GM19025 (cell line): ENCODE data around the gene RYR3.
"Not testable (repeated sequence)": the region's sequence is repeated elsewhere in the genome, so short reads cannot be mapped to it uniquely, and the experiment has no call there.

Source experiments
- ATAC-seq: cut with Tn5 transposase; IDR thresholded peaks from one replicate; pipeline ENCODE4 v1.9.1; 2021; ENCODE audit warnings: mild to moderate bottlenecking, low read depth, moderate library complexity; ENCODE audit not compliant: unreplicated experiment

The RYR3 gene

GRCh38 chr15:33561407-33561806 lies 250.6 kb downstream of the RYR3 start:
- no peak for ATAC-seq

- ATAC-seq = no peak
Observed at GRCh38 chr15:33561967-33562366, 251.2 kb downstream of the RYR3 start.

DNA sequence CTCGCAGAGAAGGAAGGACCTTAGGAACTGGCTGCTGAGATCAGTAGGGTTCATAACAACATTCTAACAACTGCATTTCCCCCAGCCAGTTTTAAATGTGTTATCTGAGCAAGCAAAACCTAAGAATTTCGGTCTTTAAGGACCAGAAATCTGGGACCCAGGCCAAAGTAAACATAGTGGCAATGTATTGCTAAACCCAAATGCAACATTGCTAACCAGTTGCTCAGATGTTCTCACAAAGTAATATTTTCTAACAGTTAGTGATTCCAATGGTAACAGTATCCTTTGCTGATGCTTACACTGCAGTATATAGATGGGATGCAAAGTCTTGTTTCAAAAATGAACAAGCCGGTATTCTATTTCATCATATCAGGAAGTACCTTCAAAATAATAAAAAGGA lies 254.3 kb downstream of the RYR3 start:
- no peak for ATAC-seq

DNA sequence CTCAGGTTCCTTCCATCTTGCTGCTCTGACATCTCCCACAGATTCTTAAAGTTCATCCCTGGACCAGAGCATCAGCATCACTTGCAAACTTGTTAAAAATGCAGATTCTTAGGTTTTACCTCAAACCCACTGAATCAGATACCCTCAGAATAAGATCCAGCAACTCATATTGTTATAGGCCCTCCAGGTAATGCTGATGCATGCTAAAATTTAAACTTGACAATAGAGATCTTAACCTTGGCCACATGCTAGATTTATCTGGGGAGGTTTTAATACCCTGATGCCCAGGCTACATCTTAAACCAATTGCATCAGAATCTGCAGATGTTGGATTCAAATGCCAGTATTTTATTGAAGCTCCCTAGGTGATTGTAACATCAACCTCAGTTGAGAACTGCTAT lies 256.9 kb downstream of the RYR3 start:
- ATAC-seq = no peak

GRCh38 chr15:33569036-33569435 lies 258.3 kb downstream of the RYR3 start:
- ATAC-seq = no peak

DNA sequence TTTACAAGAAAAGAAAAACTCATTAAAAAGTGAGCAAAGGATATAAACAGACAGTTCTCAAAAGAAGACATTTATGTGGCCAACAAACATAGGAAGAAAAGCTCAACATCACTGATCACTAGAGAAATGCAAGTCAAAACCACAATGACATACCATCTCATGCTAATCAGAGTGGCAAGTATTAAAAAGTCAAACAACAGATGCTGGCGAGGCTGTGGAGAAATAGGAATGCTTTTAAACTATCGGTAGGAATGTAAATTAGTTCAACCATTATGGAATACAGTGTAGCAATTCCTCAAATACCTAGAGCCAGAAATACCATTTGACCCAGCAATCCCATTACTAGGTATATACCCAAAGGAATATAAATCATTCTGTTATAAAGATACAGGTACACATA lies 267.1 kb downstream of the RYR3 start:
- ATAC-seq = not testable (repeated sequence)

GRCh38 chr15:33580526-33580925 lies 269.8 kb downstream of the RYR3 start:
- ATAC-seq = no peak

GRCh38 chr15:33581032-33581431 lies 270.3 kb downstream of the RYR3 start:
- ATAC-seq = no peak

DNA sequence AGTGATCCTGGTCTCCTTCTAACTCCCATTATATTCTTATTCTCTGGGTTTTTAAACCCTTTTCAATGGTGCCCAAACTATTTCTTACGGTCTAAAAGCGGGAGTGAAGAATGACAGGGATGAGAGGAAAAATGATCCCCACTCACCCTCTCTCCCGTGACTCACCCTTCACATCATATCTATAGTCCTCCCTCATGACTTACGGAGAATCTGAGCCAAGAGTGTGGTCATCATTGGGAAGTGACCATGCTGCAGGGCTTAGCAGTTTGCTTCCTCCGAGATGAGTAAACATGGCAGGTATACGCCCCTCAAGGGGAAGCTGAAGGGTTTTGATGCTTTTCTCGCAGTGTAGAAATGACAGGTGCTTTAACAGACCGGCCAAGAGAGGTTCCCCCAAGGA lies 274.0 kb downstream of the RYR3 start:
- ATAC-seq = no peak

GRCh38 chr15:33586786-33587697 lies 276.3 kb downstream of the RYR3 start:
- no peak for ATAC-seq

DNA sequence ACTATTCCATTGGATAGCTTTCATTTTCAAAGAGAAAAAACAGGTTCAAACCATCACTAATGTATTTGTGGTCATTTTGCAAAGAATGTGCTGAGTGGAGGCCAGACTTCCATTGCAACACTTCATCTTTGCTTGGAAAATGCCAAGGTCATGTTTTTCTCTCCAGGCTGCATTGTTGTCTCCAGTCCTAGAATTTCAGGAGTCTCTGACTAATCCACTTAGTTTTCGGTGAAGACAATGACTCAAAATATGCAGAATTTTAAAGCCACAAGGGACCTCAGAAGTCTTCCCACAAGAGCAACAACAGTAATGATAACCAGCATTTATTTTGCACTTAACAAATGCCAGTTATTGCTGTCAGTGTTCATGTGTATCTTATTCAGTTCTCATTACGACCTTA lies 277.0 kb downstream of the RYR3 start:
- ATAC-seq = no peak

DNA sequence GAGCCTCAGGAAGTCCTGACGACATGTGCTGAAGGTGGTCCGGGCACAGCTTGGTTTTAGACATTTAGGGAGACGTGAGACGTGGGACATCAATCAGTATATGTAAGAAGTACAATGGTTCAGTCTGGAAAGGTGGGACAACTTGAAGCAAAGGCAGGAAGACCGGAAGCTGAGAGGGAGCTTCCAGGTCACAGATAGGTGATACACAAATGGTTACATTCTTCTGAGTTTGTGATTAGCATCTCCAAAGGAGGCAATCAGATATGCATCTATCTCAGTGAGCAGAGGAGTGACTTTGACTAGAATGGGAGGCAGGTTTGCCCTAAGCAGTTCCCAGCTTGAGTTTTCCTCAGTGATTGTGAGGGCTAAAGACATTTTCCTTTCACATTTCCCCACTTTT lies 282.1 kb downstream of the RYR3 start:
- ATAC-seq = no peak

- ATAC-seq = not testable (repeated sequence)
Observed at GRCh38 chr15:33598382-33598781, 287.6 kb downstream of the RYR3 start.

DNA sequence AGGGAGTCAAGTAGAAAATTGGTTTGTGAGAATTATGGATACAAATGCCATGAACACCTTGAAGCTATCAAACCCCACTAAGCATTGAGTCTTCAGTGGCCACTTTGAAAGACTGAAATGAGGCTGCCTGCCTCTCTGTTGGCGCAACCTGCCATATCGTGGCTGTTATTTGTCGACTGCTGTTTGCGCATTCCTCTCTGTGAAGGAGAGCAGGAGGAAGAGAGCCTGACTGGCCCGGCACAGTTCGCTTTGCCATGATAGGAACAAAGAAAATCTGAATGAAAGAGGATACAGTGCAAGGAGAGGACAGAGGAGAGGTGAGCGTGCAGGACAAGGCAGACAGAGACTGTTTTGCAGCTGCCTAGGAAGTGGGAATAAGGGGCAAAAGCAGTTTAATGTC lies 289.4 kb downstream of the RYR3 start:
- ATAC-seq = no peak

DNA sequence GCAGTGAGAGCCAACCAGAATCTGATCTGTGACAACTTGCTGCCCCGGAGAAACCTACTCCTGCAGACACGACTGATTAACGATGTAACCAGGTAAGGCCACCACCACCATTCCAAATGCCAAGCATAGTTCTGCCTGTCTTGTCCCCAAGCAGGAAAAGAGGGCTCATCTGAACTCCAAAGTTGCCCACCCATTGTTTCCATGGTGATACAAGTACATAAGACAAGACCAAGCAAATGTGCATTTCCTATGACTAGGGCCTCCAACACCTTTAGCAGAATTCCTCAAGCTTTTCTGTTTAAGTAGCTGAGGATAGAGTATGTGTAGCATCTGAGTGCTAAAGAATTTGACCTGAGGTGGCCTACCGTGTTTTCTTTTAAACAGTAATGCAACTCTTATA lies 290.7 kb downstream of the RYR3 start:
- no peak for ATAC-seq

DNA sequence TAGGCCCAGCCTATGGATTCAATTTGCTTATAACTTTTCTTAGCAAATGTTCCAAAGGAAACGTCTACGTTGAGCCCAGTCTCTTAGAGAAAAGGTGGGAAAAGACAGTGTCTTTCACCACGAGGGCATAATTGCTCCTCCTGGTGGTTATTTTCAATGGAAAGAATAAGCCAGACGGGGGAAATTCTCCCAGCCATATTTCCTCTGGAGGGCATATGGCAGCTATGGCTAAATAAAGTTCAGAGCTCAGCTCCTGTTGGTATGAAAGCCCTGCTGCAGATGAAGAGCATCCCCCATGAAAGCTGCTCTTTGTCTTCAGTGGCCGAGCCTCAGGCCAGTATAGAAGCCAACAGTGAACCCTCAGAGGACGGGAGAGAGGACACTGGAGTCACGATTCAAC lies 297.9 kb downstream of the RYR3 start:
- no peak for ATAC-seq

DNA sequence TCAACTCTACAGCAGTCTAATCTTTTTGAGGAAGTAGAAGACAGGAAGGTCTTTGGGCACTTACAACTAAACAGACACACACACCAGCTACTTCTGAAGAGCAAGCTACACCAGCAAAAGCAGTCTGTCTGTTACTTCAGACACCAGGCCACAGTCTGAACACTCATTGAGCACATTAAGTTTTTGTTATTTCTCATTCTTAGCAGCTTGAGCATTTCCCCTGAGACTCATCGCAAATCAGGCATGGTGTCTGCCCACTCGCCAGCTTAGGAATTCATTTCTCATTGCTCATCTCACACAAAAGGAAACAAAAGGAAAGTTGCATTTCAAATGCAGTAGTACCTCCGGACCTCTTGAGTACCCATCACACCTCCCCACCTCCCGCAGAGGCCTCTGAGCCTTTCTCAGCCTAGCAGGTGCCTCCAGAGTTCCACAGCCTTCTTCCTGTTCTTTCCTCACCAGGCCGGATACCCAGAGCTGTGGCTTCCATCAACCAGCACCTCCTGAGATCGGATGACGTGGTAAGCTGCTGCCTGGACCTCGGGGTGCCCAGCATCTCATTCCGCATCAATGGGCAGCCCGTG lies 302.0 kb downstream of the RYR3 start:
- ATAC-seq = no peak

GRCh38 chr15:33616475-33616874 lies 305.7 kb downstream of the RYR3 start:
- ATAC-seq = no peak

DNA sequence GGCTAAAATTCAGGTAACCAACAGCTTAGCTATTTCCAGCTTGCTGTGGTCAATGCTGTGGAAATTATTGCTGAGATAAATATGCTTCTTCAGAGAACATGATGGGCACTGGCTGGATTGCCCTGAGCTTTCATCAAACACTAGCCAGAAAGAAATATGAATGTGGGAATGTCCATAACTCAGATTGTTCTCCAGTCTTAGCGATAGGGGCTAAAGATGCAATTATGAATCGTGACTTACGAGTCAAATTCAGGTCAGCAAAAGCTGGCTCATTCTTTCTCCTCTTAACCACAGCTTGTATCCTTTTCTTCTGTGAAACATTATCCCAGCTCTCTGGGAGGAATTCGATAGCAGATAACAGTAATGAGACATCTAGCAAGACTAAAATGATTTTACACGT lies 307.6 kb downstream of the RYR3 start:
- no peak for ATAC-seq

DNA sequence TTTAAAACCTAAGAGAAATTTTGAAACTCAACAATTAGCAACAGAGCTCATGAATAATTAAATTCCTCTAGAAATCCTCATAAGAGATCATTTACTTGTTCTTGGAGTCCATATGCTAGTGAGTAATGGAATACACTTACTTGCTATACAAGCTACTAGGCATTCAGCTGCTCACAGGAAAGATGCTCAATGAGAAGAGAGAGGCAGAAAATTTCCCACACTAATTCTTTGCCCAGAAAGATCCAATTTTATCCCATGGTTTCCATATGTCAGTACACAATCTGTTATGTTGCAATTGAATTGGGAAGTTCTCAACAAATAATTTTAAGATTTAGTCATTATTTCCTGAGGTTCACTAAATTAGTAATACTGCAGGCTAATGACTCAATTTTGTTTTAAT lies 310.4 kb downstream of the RYR3 start:
- ATAC-seq = no peak

DNA sequence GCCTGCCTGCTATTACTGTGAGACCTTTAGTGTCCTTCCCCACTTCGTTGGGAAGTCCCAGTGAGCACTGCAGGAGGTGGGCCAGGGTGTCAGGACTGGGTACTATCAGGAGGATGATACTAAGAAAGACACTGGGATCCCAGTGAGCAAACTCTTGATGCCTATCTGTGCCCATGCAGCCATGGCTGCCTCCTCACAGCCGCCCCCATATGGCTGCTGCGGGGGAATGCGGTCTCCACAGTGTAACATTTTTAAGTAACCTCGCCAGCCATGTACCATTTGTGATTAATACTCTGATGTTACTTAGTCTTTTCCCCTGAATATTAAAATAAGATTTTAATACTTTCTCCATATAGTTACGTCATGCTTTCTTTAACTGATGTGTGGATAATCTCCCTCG lies 312.2 kb downstream of the RYR3 start:
- no peak for ATAC-seq

DNA sequence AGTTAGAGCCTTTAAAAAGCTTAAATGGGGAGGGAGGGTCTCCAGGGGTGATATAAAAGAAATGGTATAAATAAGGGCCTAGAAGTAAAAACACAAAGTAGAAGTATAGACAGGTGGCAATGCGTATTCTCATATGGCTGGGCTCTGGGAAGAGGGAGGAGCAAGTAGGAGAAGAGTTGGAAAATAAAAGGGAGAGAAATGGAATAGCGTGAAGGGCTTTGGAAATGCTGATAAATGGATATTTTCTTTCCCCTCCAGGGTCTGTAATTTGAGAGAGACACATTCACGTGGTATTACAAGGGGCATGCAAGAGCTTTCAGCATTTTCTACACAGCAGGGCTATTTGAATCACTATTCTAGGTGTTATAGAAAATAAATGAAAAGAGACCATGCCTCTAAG lies 313.7 kb downstream of the RYR3 start:
- no peak for ATAC-seq
